GOT3 (cell line): Measurements from ENCODE around the gene CLCN6.

Experiments
- DNase-seq: peaks from one replicate; lab custom pipeline; 2025; ENCODE audit warnings: mixed read lengths; lab: John Stamatoyannopoulos, UW

CLCN6 gene

GRCh38 chr1:11851180-11851579 is 45.2 kb downstream of the CLCN6 start:
- no peak for DNase-seq

GRCh38 chr1:11854519-11854918 is 48.5 kb downstream of the CLCN6 start:
- no peak for DNase-seq

GRCh38 chr1:11855430-11855829 is 49.4 kb downstream of the CLCN6 start:
- no peak for DNase-seq

GRCh38 chr1:11856698-11857097 is 50.7 kb downstream of the CLCN6 start:
- no peak for DNase-seq

GRCh38 chr1:11857164-11857851 is 51.3 kb downstream of the CLCN6 start:
- no peak for DNase-seq

- DNase-seq = no peak
Observed at GRCh38 chr1:11858158-11858557, 52.2 kb downstream of the CLCN6 start.

- no peak for DNase-seq
Observed at GRCh38 chr1:11858613-11858967, 52.6 kb downstream of the CLCN6 start, which contains the start of gene NPPB. Gene NPPB (minus strand): TSS chr1:11858945. CDS start chr1:11858833, 112 bp downstream.

- peak; percentile 19 for DNase-seq
Observed at GRCh38 chr1:11858968-11859871, 53.2 kb downstream of the CLCN6 start.

- DNase-seq = no peak
Observed at GRCh38 chr1:11860083-11860482, 54.1 kb downstream of the CLCN6 start.

GRCh38 chr1:11860587-11860986 is 54.6 kb downstream of the CLCN6 start:
- DNase-seq = no peak

- no peak for DNase-seq
Observed at GRCh38 chr1:11862890-11863289, 56.9 kb downstream of the CLCN6 start.

- no peak for DNase-seq
Observed at GRCh38 chr1:11868331-11868980, 62.5 kb downstream of the CLCN6 start.

- no peak for DNase-seq
Observed at GRCh38 chr1:11869104-11869503, 63.1 kb downstream of the CLCN6 start.

- DNase-seq = no peak
Observed at GRCh38 chr1:11869650-11870207, 63.7 kb downstream of the CLCN6 start.

- no peak for DNase-seq
Observed at GRCh38 chr1:11872545-11872944, 66.6 kb downstream of the CLCN6 start.

- DNase-seq = no peak
Observed at GRCh38 chr1:11873395-11874257, 67.6 kb downstream of the CLCN6 start.

GRCh38 chr1:11874258-11874562 is 68.2 kb downstream of the CLCN6 start:
- no peak for DNase-seq

GRCh38 chr1:11874624-11875023 is 68.6 kb downstream of the CLCN6 start:
- no peak for DNase-seq

GRCh38 chr1:11875094-11875493 is 69.1 kb downstream of the CLCN6 start:
- DNase-seq = no peak

GRCh38 chr1:11877074-11877473 is 71.1 kb downstream of the CLCN6 start:
- no peak for DNase-seq

GRCh38 chr1:11878081-11878890 is 72.3 kb downstream of the CLCN6 start:
- no peak for DNase-seq
